ENCODE measurements around the gene UPF3A.
"Not testable (repeated sequence)": the region's sequence is repeated elsewhere in the genome, so short reads cannot be mapped to it uniquely, and the experiment has no call there.

The UPF3A gene

GRCh38 chr13:114264313-114264712 is 17.1 kb upstream of the UPF3A start:
- DNase-seq = not testable (repeated sequence)

- no peak for DNase-seq
Measured at GRCh38 chr13:114264886-114265611, 16.4 kb upstream of the UPF3A start.

GRCh38 chr13:114266241-114266640 is 15.2 kb upstream of the UPF3A start:
- no peak for DNase-seq

GRCh38 chr13:114268344-114269280 is 12.8 kb upstream of the UPF3A start:
- DNase-seq = no peak

GRCh38 chr13:114269281-114269770 is 12.1 kb upstream of the UPF3A start:
- DNase-seq = no peak

GRCh38 chr13:114272977-114273376 is 8.4 kb upstream of the UPF3A start:
- no peak for DNase-seq

GRCh38 chr13:114275304-114275703 is 6.1 kb upstream of the UPF3A start:
- no peak for DNase-seq

GRCh38 chr13:114279146-114279545 is 2.3 kb upstream of the UPF3A start:
- DNase-seq = no peak

GRCh38 chr13:114279758-114280355 is 1.5 kb upstream of the UPF3A start:
- no peak for DNase-seq

- DNase-seq = no peak
Measured at GRCh38 chr13:114282041-114282670, 755 bp downstream of the UPF3A start.

- no peak for DNase-seq
Measured at GRCh38 chr13:114283576-114283975, 2.2 kb downstream of the UPF3A start.

- DNase-seq = no peak
Measured at GRCh38 chr13:114284680-114285079, 3.3 kb downstream of the UPF3A start.

- DNase-seq = no peak
Measured at GRCh38 chr13:114285166-114285808, 3.9 kb downstream of the UPF3A start.

- no peak for DNase-seq
Measured at GRCh38 chr13:114286808-114287207, 5.4 kb downstream of the UPF3A start.

GRCh38 chr13:114288157-114288591 is 6.8 kb downstream of the UPF3A start:
- no peak for DNase-seq

GRCh38 chr13:114296448-114296847 is 15.0 kb downstream of the UPF3A start:
- DNase-seq = no peak

- no peak for DNase-seq
Measured at GRCh38 chr13:114296902-114297301, 15.5 kb downstream of the UPF3A start.

- DNase-seq = no peak
Measured at GRCh38 chr13:114298866-114299265, 17.5 kb downstream of the UPF3A start.

GRCh38 chr13:114299604-114300305 is 18.4 kb downstream of the UPF3A start:
- DNase-seq = no peak

- no peak for DNase-seq
Measured at GRCh38 chr13:114303700-114304327, 22.4 kb downstream of the UPF3A start.
